GM13976 (cell line): ENCODE data around the gene PRKAR2B.

Source experiments
- DNase-seq: peaks from one replicate; pipeline ENCODE4 v3.0.0; 2012; ENCODE audit warnings: low spot score
- in situ Hi-C: fragments of 300-500 bp; cut with MboI; formaldehyde crosslinking; loops from one replicate; pipeline ENCODE4 v1.12.0; 2022; ENCODE audit warnings: low sequenced_read_pairs, mixed read lengths, inconsistent platforms; ENCODE audit not compliant: unreplicated experiment
- TF ChIP-seq, protein P1 (sequence below): IDR thresholded peaks from 2 replicates; pipeline ENCODE4 v1.5.1; 2012; ENCODE audit warnings: borderline replicate concordance, mild to moderate bottlenecking; ENCODE audit not compliant: insufficient read depth; ENCODE audit errors: extremely low read depth, missing control alignments, control extremely low read depth

Gene PRKAR2B

DNA sequence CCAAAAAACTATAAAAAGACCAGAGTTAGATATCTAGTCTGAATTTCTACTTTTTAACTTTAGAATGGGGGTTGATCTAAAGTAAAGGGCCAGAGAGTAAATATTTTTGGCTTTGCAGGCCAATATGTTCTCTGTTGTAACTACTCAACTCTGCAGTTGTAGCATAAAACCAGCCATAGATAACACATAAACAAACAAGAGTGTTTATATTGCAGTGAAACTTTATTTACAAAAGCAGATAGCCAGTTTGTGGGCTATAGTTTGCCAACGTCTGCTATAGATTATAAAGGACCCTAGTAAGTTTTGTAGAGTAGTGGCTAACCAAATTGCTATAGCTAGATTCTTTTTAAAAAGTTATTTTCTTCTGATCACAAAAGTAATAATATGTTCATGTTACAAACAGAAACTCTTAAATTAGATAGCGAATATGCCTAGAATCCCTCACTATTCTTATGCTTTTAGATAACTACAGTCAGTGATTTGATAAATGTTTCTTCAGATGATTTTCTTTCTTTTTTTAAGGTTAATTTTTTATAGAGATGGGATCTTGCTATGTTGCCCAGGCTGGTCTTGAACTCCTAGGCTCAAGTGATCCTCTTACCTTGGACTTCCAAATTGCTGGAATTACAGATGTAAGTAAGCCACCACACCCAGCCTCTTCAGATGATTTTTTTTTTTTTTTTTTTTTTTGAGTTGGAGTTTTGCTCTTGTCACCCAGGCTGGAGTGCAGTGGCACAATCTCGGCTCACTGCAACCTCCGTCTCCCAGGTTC, 100.7 kb downstream of the PRKAR2B start:
- in situ Hi-C loops: loop anchor here (5.0 to 10.0 kb wide), 2 partner anchors 190 to 353 kb away; no protein-coding TSS in a partner anchor
- TF ChIP-seq, protein P1, sequence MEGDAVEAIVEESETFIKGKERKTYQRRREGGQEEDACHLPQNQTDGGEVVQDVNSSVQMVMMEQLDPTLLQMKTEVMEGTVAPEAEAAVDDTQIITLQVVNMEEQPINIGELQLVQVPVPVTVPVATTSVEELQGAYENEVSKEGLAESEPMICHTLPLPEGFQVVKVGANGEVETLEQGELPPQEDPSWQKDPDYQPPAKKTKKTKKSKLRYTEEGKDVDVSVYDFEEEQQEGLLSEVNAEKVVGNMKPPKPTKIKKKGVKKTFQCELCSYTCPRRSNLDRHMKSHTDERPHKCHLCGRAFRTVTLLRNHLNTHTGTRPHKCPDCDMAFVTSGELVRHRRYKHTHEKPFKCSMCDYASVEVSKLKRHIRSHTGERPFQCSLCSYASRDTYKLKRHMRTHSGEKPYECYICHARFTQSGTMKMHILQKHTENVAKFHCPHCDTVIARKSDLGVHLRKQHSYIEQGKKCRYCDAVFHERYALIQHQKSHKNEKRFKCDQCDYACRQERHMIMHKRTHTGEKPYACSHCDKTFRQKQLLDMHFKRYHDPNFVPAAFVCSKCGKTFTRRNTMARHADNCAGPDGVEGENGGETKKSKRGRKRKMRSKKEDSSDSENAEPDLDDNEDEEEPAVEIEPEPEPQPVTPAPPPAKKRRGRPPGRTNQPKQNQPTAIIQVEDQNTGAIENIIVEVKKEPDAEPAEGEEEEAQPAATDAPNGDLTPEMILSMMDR: no peak
- no peak for DNase-seq

DNA sequence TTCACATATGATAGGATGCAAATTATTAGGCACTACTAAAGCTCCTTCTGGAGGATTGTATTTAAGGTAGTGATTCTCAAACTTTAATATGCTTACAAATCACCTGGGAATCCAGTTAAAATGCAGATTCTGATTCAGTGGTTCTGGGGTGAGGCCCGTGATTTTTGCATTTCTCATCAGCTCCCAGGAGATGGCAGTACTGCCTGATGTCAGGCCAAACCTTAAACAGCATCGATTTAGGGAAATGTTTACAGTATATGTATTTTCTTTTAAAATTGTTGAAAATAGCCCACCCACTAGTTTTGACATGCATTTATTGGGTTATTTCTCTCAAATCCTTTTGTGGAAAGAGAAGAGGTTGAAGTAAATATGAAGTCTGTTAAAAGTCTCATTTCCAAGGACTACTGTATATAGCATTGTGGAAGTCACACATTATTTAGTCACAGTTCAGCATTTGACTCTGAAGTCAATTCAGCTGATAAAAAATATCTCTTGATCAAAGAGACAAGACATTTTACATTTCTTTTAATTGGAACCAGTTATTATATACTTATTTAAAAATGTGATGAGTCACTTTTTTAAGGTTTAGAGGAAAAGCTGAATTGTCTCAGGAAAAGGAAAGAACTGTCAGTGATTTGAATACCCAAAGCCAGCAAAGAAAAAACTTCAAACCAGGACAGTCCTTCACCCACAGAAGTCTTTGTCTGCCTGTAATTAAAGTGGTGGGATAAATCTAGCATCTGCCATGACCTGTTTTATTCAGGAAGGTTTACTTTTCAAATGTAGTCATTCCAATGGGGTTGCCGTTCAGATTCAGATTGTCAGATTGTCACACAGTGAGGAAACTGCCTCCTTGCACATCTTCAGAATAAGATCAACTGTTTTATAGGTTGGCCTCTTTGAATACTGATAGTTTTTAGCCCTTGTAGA, 103.2 kb downstream of the PRKAR2B start:
- in situ Hi-C loops: loop anchor here (5.0 to 10.0 kb wide), 2 partner anchors 193 to 355 kb away; no protein-coding TSS in a partner anchor
- TF ChIP-seq, protein P1: peak; percentile 73
- DNase-seq: peak; percentile 34

DNA sequence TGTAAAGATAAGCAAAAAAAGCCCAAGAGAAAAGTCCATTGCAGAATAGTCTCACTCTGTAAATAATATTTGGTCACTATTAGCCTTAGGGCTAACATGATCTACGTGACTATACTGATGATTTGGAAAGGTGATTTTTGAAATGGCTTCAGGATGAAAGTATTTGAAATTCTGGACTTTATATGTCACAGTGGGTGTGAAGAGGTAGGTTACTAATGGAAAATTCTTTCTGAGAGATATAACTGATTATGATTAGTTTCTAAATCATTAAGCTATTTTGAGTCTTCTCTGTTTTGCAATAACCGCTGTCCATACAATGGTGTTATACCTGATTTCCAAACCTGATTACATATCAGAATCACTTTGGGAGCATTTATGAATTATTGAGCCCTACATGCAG, 104.2 kb downstream of the PRKAR2B start:
- no peak for DNase-seq
- in situ Hi-C loops: loop anchor here (5.0 to 10.0 kb wide), 2 partner anchors 194 to 356 kb away; no protein-coding TSS in a partner anchor
- TF ChIP-seq, protein P1: no peak

GRCh38 chr7:107149863-107150262, 105.4 kb downstream of the PRKAR2B start:
- TF ChIP-seq, protein P1: no peak
- DNase-seq: no peak
- in situ Hi-C loops: loop anchor here (5.0 to 10.0 kb wide), 2 partner anchors 195 to 358 kb away; no protein-coding TSS in a partner anchor

GRCh38 chr7:107150375-107151073, 106.0 kb downstream of the PRKAR2B start:
- in situ Hi-C loops: no loop called here
- TF ChIP-seq, protein P1: peak; percentile 51
- DNase-seq: peak; percentile 37

DNA sequence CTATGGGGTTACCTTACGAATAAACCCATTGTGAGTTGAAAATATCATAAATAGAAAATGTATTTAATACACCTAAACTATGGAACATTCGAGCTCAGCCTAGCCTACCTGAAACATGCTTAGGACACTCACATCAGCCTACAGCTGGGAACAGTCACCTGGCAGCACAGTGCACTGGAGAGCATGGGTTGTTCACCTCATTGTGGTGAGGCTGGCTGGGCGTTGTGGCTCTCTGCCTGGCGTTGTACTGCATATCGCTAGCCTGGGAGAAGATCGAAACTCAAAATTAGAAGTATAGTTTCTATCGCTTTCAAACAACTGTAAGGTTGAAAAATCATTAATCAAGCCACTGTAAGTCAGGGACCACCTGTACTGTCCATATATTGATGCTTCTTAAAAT, 107.0 kb downstream of the PRKAR2B start:
- TF ChIP-seq, protein P1: no peak
- in situ Hi-C loops: no loop called here
- no peak for DNase-seq
